Endodermal cell (in vitro differentiated cells): ENCODE results near the gene PTGIR. TPM values are rescaled to one million over a fixed set of nuclear protein-coding genes. Genes with fewer than 3 reads are reported as not detected.

ENCODE experiments used
- DNase-seq: peaks from one replicate; pipeline ENCODE4 v3.0.0-alpha.2; 2017
- H3K27ac ChIP-seq: 2 replicates; pipeline ENCODE4 v1.5.1; 2013; ENCODE audit warnings: mild to moderate bottlenecking, low read depth, low read length, moderate library complexity
- H3K27me3 ChIP-seq: 2 replicates; pipeline ENCODE4 v1.6.1; 2013; ENCODE audit warnings: mild to moderate bottlenecking, low read length, moderate library complexity; ENCODE audit not compliant: insufficient read depth, control insufficient read depth, poor library complexity, severe bottlenecking
- H3K36me3 ChIP-seq: 2 replicates; pipeline ENCODE4 v1.7.0; 2013; ENCODE audit warnings: mild to moderate bottlenecking, low read length, moderate library complexity; ENCODE audit not compliant: control insufficient read depth, insufficient read depth
- H3K4me1 ChIP-seq: one replicate; pipeline ENCODE4 v1.7.0; 2013; ENCODE audit warnings: low read length; ENCODE audit not compliant: control insufficient read depth, insufficient read depth
- H3K4me3 ChIP-seq: 2 replicates; pipeline ENCODE4 v1.5.1; 2013; ENCODE audit warnings: mild to moderate bottlenecking, low read length, moderate library complexity
- H3K9ac ChIP-seq: 2 replicates; pipeline ENCODE4 v1.6.1; 2013; ENCODE audit warnings: mild to moderate bottlenecking, low read length, moderate library complexity; ENCODE audit not compliant: poor library complexity, severe bottlenecking; ENCODE audit errors: extremely low read depth
- H3K9me3 ChIP-seq: 2 replicates; pipeline ENCODE4 v1.6.1; 2013; ENCODE audit warnings: mild to moderate bottlenecking, low read length, moderate library complexity; ENCODE audit not compliant: control insufficient read depth
- H3K27ac Mint-ChIP-seq: 2 replicates; pipeline ENCODE4 v1.8.0; 2020; ENCODE audit warnings: mixed read lengths
- H3K27me3 Mint-ChIP-seq: 2 replicates; pipeline ENCODE4 v1.8.0; 2021; ENCODE audit warnings: mild to moderate bottlenecking, mixed read lengths; ENCODE audit not compliant: insufficient read depth
- H3K36me3 Mint-ChIP-seq: 2 replicates; pipeline ENCODE4 v1.8.0; 2020; ENCODE audit warnings: low read depth, mixed read lengths
- H3K4me1 Mint-ChIP-seq: 2 replicates; pipeline ENCODE4 v1.8.0; 2020; ENCODE audit warnings: mixed read lengths
- H3K4me3 Mint-ChIP-seq: 2 replicates; pipeline ENCODE4 v1.8.0; 2020; ENCODE audit warnings: mild to moderate bottlenecking, moderate library complexity, mixed read lengths
- H3K9me3 Mint-ChIP-seq: 2 replicates; pipeline ENCODE4 v1.8.0; 2020; ENCODE audit warnings: mild to moderate bottlenecking, mixed read lengths
- CTCF ChIP-seq: fragments of 200-600 bp; sonication (generic); conservative IDR thresholded peaks from 2 replicates; pipeline ENCODE4 v1.5.0; 2021; ENCODE audit warnings: antibody characterized with exemption, mild to moderate bottlenecking
- WGBS, 2 experiments: methylation state at CpG; one replicate each; pipeline versions ENCODE4 v1.1.5 to v1.1.7; 2013; ENCODE audit warnings: missing lambda C conversion rate in 2 of 2, mixed read lengths in 1 of 2; ENCODE audit not compliant: insufficient coverage in 1 of 2, insufficient read length in 1 of 2; 5-methylcytosine and 5-hydroxymethylcytosine counted together
- total RNA-seq, 2 donors: library from RNA; stranded (reverse); fragmentation: NEBNext Ultra II Directional in 1 of 2; extraction: Animal tissue kit (Norgen Biotek cat#: 25700) in 1 of 2; gene quantifications; 2 replicates in 1 of 2; 3 replicates in 1 of 2; pipeline ENCODE4 v1.2.1, GENCODE V29; 2021

The PTGIR gene
- total RNA-seq, 2 donors from 2014 or later, result not detected

- H3K4me3 ChIP-seq, result no peak overlapping the region
- Mint-ChIP-seq H3K27me3 (peaks cover 2% of the 10 kb centered on the region), H3K27ac (no peak overlapping the region), H3K4me3 (no peak overlapping the region), H3K9me3 (peaks cover 11% of the 10 kb centered on the region), H3K36me3 (no peaks in the 10 kb centered on the region), H3K4me1 (no peaks in the 10 kb centered on the region)
- H3K27ac ChIP-seq, result no peak overlapping the region
- peak; percentile 1 for DNase-seq
- H3K36me3 ChIP-seq, result no peaks in the 10 kb centered on the region
- H3K9ac ChIP-seq, result no peak overlapping the region
- 88 to 91% methylated on average over 5 to 6 of the region's 6 CpGs for WGBS, 2 experiments
- no peaks in the 10 kb centered on the region for H3K27me3 ChIP-seq
- TF ChIP-seq CTCF, result no peak
- no peaks in the 10 kb centered on the region for H3K4me1 ChIP-seq
- peaks cover 27% of the 10 kb centered on the region for H3K9me3 ChIP-seq
Measured at GRCh38 chr19:46596008-46596407, 28.9 kb downstream of the PTGIR start.

DNA sequence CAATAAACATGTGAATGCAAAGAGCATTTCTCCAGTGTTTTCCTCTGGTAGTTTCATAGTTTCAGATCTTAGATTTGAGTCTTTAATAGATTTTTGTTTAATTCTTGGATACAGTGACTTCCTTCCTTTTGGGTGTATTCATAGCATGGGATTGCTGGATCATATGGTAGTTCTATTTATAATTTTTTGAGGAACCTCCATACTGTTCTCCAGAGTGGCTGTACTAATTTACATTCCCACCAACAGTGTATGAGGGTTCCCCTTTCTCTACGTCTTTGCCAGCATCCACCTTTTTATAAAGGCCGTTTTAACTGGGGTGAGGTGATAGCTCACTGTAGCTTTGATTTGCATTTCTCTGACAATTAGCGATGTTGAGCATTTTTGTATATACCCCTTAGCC is 33.0 kb downstream of the PTGIR start:
- Histone ChIP-seq H3K36me3 (no peaks in the 10 kb centered on the region), H3K27ac (no peak overlapping the region), H3K4me3 (no peak overlapping the region), H3K9ac (no peak overlapping the region), H3K9me3 (peaks cover 3% of the 10 kb centered on the region), H3K27me3 (no peaks in the 10 kb centered on the region), H3K4me1 (peaks cover 8% of the 10 kb centered on the region)
- Mint-ChIP-seq H3K4me3 (no peak overlapping the region), H3K27ac (no peak overlapping the region), H3K4me1 (peaks cover 17% of the 10 kb centered on the region), H3K27me3 (no peaks in the 10 kb centered on the region), H3K36me3 (no peaks in the 10 kb centered on the region), H3K9me3 (peaks cover 7% of the 10 kb centered on the region)
- DNase-seq, result no peak
- 90 to 91% methylated on average over 2 to 3 of the region's 3 CpGs for WGBS, 2 experiments
- no peak for TF ChIP-seq CTCF

DNA sequence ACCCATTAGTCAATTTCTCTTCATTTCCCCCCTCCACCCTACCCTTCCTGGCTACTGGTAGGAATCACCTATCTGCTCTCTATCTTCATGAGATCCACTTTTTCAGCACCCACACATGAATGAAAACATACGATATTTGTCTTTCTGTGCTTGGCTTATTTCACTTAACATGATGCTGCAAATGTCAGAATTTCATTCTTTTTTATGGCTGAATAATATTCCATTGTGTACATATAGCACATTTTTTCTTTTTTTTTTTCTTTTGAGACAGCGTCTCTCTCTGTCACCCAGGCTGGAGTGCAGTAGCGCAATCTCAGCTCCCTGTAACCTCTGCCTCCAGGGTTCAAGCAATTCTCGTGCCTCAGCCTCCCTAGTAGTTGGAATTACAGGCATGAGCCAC is 33.6 kb downstream of the PTGIR start:
- H3K4me3 ChIP-seq, result no peak overlapping the region
- H3K9ac ChIP-seq, result no peak overlapping the region
- no peaks in the 10 kb centered on the region for H3K36me3 ChIP-seq
- DNase-seq, result no peak
- no peaks in the 10 kb centered on the region for H3K27me3 ChIP-seq
- Mint-ChIP-seq H3K9me3 (peaks cover 13% of the 10 kb centered on the region), H3K27ac (no peak overlapping the region), H3K4me3 (no peak overlapping the region), H3K27me3 (no peaks in the 10 kb centered on the region), H3K36me3 (no peaks in the 10 kb centered on the region), H3K4me1 (peaks cover 17% of the 10 kb centered on the region)
- TF ChIP-seq CTCF, result no peak
- no peak overlapping the region for H3K27ac ChIP-seq
- 90 to 99% methylated on average over 3 to 4 of the region's 4 CpGs for WGBS, 2 experiments
- H3K9me3 ChIP-seq, result peaks cover 10% of the 10 kb centered on the region
- peaks cover 8% of the 10 kb centered on the region for H3K4me1 ChIP-seq
